GM23338 (cell line): Measurements from ENCODE around the gene ESRP2. TPM values are rescaled to one million over a fixed set of nuclear protein-coding genes. Genes with fewer than 3 reads are reported as not detected.

Source experiments
- CREB1 ChIP-seq: fragments of 250-450 bp; sonication (Bioruptor Pico); IDR thresholded peaks from 2 replicates; pipeline ENCODE4 v1.5.0; 2020; ENCODE audit warnings: low read depth, mild to moderate bottlenecking, moderate library complexity
- CTCF ChIP-seq, 2 experiments: fragments of 200-600 bp in 1 of 2; sonication (generic) in 1 of 2; conservative IDR thresholded peaks; 2 replicates each; pipeline versions ENCODE4 v1.5.1 to v1.6.1; 2016 to 2017; ENCODE audit warnings: antibody characterized with exemption in 2 of 2, low read depth in 2 of 2, mild to moderate bottlenecking in 2 of 2, moderate library complexity in 1 of 2
- EZH2 ChIP-seq: fragments of 200-600 bp; sonication (generic); IDR thresholded peaks from one replicate; pipeline ENCODE4 v1.8.0; 2017; ENCODE audit warnings: antibody characterized with exemption, mild to moderate bottlenecking, low read depth; ENCODE audit not compliant: unreplicated experiment
- EZH2phosphoT487 ChIP-seq: fragments of 200-600 bp; sonication (generic); IDR thresholded peaks from one replicate; pipeline ENCODE4 v1.8.1; 2018; ENCODE audit warnings: antibody characterized with exemption; ENCODE audit not compliant: unreplicated experiment
- JUNB ChIP-seq: IDR thresholded peaks from one replicate; pipeline ENCODE4 v1.6.1; 2016; ENCODE audit warnings: antibody characterized with exemption; ENCODE audit not compliant: unreplicated experiment
- NANOG ChIP-seq: IDR thresholded peaks from 2 replicates; pipeline ENCODE4 v1.6.1; 2016; ENCODE audit warnings: antibody characterized with exemption, borderline replicate concordance
- STAT1 ChIP-seq: IDR thresholded peaks from one replicate; pipeline ENCODE4 v1.6.1; 2016; ENCODE audit warnings: antibody characterized with exemption; ENCODE audit not compliant: unreplicated experiment
- ZNF114 ChIP-seq: fragments of 250-450 bp; sonication (Bioruptor Pico); IDR thresholded peaks from 2 replicates; pipeline ENCODE4 v1.5.0; 2020; ENCODE audit warnings: mild to moderate bottlenecking, moderate library complexity
- ZNF331 ChIP-seq: fragments of 250-450 bp; sonication (Bioruptor Pico); IDR thresholded peaks from 2 replicates; pipeline ENCODE4 v1.5.0; 2020; ENCODE audit warnings: low read depth, mild to moderate bottlenecking, moderate library complexity
- polyA plus RNA-seq: library from polyadenylated mRNA; unstranded; fragments of >200 nt; fragmentation: Nextera tagmentation; extraction: Ambion mirVana; gene quantifications from 2 replicates; pipeline ENCODE4 v1.2.1, GENCODE V29; 2016
- total RNA-seq: library from RNA; depleted of rRNA; stranded (reverse); fragments of >200 nt; shearing (Covaris generic); gene quantifications from 2 replicates; pipeline ENCODE4 v1.2.3, GENCODE V29; 2014
- TF ChIP-seq, protein P1 (sequence below): fragments of 250-450 bp; sonication (Bioruptor Pico); IDR thresholded peaks from 2 replicates; pipeline ENCODE4 v1.5.0; 2020; ENCODE audit warnings: mild to moderate bottlenecking, moderate library complexity
- TF ChIP-seq, protein P2 (sequence below): IDR thresholded peaks from one replicate; pipeline ENCODE4 v1.6.1; 2018; ENCODE audit warnings: antibody characterized with exemption; ENCODE audit not compliant: unreplicated experiment

Gene ESRP2
- total and polyA plus RNA-seq, 2 experiments from 2014 or later, result 16.2 to 44.0 TPM

DNA sequence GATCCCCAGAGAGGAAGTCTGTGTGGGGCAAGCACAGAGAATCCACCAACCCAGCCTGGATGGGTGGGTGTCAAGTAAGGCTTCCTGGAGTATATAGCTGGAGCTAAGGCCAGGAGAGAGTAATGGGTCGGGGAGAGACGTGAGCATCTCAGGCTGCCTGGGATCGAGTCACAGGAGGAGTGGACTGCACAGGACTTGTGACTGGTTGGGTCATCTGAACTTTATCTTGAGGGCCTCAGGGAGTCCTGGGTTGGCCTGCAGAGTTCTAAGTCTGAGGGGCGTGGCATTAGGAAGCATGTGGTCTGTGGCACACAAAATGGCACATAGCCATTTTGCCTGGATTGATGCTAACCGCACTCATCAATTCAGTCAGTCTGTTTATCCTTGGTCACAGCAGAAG, 10.7 kb upstream of the ESRP2 start (continued):
- TF ChIP-seq, protein P1, sequence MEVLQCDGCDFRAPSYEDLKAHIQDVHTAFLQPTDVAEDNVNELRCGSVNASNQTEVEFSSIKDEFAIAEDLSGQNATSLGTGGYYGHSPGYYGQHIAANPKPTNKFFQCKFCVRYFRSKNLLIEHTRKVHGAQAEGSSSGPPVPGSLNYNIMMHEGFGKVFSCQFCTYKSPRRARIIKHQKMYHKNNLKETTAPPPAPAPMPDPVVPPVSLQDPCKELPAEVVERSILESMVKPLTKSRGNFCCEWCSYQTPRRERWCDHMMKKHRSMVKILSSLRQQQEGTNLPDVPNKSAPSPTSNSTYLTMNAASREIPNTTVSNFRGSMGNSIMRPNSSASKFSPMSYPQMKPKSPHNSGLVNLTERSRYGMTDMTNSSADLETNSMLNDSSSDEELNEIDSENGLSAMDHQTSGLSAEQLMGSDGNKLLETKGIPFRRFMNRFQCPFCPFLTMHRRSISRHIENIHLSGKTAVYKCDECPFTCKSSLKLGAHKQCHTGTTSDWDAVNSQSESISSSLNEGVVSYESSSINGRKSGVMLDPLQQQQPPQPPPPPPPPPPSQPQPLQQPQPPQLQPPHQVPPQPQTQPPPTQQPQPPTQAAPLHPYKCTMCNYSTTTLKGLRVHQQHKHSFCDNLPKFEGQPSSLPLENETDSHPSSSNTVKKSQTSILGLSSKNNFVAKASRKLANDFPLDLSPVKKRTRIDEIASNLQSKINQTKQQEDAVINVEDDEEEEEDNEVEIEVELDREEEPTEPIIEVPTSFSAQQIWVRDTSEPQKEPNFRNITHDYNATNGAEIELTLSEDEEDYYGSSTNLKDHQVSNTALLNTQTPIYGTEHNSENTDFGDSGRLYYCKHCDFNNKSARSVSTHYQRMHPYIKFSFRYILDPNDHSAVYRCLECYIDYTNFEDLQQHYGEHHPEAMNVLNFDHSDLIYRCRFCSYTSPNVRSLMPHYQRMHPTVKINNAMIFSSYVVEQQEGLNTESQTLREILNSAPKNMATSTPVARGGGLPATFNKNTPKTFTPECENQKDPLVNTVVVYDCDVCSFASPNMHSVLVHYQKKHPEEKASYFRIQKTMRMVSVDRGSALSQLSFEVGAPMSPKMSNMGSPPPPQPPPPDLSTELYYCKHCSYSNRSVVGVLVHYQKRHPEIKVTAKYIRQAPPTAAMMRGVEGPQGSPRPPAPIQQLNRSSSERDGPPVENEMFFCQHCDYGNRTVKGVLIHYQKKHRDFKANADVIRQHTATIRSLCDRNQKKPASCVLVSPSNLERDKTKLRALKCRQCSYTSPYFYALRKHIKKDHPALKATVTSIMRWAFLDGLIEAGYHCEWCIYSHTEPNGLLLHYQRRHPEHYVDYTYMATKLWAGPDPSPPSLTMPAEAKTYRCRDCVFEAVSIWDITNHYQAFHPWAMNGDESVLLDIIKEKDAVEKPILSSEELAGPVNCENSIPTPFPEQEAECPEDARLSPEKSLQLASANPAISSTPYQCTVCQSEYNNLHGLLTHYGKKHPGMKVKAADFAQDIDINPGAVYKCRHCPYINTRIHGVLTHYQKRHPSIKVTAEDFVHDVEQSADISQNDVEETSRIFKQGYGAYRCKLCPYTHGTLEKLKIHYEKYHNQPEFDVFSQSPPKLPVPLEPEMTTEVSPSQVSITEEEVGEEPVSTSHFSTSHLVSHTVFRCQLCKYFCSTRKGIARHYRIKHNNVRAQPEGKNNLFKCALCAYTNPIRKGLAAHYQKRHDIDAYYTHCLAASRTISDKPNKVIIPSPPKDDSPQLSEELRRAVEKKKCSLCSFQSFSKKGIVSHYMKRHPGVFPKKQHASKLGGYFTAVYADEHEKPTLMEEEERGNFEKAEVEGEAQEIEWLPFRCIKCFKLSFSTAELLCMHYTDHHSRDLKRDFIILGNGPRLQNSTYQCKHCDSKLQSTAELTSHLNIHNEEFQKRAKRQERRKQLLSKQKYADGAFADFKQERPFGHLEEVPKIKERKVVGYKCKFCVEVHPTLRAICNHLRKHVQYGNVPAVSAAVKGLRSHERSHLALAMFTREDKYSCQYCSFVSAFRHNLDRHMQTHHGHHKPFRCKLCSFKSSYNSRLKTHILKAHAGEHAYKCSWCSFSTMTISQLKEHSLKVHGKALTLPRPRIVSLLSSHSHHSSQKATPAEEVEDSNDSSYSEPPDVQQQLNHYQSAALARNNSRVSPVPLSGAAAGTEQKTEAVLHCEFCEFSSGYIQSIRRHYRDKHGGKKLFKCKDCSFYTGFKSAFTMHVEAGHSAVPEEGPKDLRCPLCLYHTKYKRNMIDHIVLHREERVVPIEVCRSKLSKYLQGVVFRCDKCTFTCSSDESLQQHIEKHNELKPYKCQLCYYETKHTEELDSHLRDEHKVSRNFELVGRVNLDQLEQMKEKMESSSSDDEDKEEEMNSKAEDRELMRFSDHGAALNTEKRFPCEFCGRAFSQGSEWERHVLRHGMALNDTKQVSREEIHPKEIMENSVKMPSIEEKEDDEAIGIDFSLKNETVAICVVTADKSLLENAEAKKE, result no peak
- TF ChIP-seq ZNF331 (CRISPR knock-in tag) (no peak), CTCF (conservative IDR thresholded peaks at IDR 0.05; ENCODE audit: low read depth in 2 of 2) (no peak), JUNB (no peak), STAT1 (no peak), ZNF114 (CRISPR knock-in tag) (no peak), EZH2 (no peak), EZH2phosphoT487 (no peak), CREB1 (CRISPR knock-in tag) (no peak), NANOG (no peak)
- TF ChIP-seq, protein P2, sequence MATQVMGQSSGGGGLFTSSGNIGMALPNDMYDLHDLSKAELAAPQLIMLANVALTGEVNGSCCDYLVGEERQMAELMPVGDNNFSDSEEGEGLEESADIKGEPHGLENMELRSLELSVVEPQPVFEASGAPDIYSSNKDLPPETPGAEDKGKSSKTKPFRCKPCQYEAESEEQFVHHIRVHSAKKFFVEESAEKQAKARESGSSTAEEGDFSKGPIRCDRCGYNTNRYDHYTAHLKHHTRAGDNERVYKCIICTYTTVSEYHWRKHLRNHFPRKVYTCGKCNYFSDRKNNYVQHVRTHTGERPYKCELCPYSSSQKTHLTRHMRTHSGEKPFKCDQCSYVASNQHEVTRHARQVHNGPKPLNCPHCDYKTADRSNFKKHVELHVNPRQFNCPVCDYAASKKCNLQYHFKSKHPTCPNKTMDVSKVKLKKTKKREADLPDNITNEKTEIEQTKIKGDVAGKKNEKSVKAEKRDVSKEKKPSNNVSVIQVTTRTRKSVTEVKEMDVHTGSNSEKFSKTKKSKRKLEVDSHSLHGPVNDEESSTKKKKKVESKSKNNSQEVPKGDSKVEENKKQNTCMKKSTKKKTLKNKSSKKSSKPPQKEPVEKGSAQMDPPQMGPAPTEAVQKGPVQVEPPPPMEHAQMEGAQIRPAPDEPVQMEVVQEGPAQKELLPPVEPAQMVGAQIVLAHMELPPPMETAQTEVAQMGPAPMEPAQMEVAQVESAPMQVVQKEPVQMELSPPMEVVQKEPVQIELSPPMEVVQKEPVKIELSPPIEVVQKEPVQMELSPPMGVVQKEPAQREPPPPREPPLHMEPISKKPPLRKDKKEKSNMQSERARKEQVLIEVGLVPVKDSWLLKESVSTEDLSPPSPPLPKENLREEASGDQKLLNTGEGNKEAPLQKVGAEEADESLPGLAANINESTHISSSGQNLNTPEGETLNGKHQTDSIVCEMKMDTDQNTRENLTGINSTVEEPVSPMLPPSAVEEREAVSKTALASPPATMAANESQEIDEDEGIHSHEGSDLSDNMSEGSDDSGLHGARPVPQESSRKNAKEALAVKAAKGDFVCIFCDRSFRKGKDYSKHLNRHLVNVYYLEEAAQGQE, result no peak
